ENCODE data around the gene GTF2H1. TPM values are rescaled to one million over a fixed set of nuclear protein-coding genes. Genes with fewer than 3 reads are reported as not detected.
A peak's percentile ranks its signal among the peaks of the same experiment; 100 is the strongest.

Gene GTF2H1
- total and polyA plus RNA-seq, 9 of the 15 experiments (the other 6 are each of a cell fraction or from before 2014, with no cell fraction given), result 56.9 to 126 (median 92.1) TPM

DNA sequence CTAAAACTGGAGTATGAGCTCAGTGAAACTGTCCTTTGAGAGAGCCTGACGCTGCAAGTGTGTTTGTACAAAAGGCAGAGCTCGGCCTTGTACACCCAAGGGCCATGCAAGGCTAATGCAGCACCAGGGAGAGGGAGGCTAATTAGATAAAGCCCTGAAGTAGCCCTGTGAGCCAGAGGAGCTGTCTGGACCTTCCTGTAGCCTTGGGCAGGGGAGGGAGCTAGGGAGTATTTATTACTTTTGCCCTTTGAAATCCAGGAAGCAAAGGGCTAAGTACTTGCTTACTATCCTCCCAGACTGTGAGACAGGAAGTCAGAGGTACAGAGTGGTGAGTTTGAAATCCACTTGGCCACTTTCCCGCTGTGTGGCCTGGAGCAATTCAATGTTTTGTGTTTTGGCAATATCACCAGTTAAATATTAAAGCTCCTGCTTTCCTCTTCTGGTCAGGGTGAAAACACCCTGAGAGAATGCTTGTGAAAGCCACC is 61.8 kb downstream of the GTF2H1 start (continued):
- TF ChIP-seq ZBTB40 (IDR thresholded peaks at IDR 0.05), result peak; percentile 30; the same call in 1 of the 2 replicates
- TF ChIP-seq ZBTB40 (CRISPR knock-in tag; IDR thresholded peaks at IDR 0.05), result no peak
- TF ChIP-seq ZEB2 (IDR thresholded peaks at IDR 0.05), result no peak
- TF ChIP-seq CCNT2 (IDR thresholded peaks at IDR 0.05; ENCODE audit: borderline replicate concordance, extremely low read depth, insufficient read length, low read depth, low read length), result no peak
- no peak for TF ChIP-seq XRCC5 (IDR thresholded peaks at IDR 0.05; ENCODE audit: low read depth, low read length)
- 0 out of 2 replicates have a peak, but pooled peaks have one; percentile 34 for TF ChIP-seq POLR2A (conservative IDR thresholded peaks at IDR 0.05)
- TF ChIP-seq SAP30 (IDR thresholded peaks at IDR 0.05; ENCODE audit: borderline replicate concordance, insufficient read depth, low read depth, low read length, poor library complexity, severe bottlenecking), result no peak
- peak; percentile 28; the same call in 1 of the 2 replicates for TF ChIP-seq ZNF583 (CRISPR knock-in tag; IDR thresholded peaks at IDR 0.05)
- no peak for TF ChIP-seq ZNF354B (CRISPR knock-in tag; IDR thresholded peaks at IDR 0.05)
- no peak for TF ChIP-seq SAFB2 (IDR thresholded peaks at IDR 0.05; ENCODE audit: borderline replicate concordance, low read depth, low read length, severe bottlenecking)
- TF ChIP-seq RCOR1 (IDR thresholded peaks at IDR 0.05; ENCODE audit: borderline replicate concordance in 1 of 2, low read depth in 2 of 2, low read length in 2 of 2), result 0 out of 4 replicates have a peak, but pooled peaks of 1 of the 2 experiments have one; percentile 13
- TF ChIP-seq ZNF431 (CRISPR knock-in tag; IDR thresholded peaks at IDR 0.05), result no peak
- TF ChIP-seq FOSL1 (tag; conservative IDR thresholded peaks at IDR 0.05), result peak; percentile 46
- peak; percentile 11 to 20; a peak in 1 of 4 replicates for TF ChIP-seq RAD21 (CRISPR knock-in tag; conservative IDR thresholded peaks at IDR 0.05 in 1 of 2, IDR thresholded peaks at IDR 0.05 in 1 of 2)
- TF ChIP-seq, protein P1, sequence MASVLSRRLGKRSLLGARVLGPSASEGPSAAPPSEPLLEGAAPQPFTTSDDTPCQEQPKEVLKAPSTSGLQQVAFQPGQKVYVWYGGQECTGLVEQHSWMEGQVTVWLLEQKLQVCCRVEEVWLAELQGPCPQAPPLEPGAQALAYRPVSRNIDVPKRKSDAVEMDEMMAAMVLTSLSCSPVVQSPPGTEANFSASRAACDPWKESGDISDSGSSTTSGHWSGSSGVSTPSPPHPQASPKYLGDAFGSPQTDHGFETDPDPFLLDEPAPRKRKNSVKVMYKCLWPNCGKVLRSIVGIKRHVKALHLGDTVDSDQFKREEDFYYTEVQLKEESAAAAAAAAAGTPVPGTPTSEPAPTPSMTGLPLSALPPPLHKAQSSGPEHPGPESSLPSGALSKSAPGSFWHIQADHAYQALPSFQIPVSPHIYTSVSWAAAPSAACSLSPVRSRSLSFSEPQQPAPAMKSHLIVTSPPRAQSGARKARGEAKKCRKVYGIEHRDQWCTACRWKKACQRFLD (CRISPR knock-in tag; IDR thresholded peaks at IDR 0.05), result peak; percentile 86
- no peak for TF ChIP-seq ZNF57 (CRISPR knock-in tag; IDR thresholded peaks at IDR 0.05)
- TF ChIP-seq SIN3A (IDR thresholded peaks at IDR 0.05; ENCODE audit: borderline replicate concordance in 2 of 2, control insufficient read depth in 1 of 2, low read depth in 2 of 2, low read length in 2 of 2), result no peak
- TF ChIP-seq PCBP2 (IDR thresholded peaks at IDR 0.05; ENCODE audit: low read depth, low read length, poor library complexity, severe bottlenecking), result no peak

Data from K562 (cell line).